Natural killer cell (primary cell): ENCODE results near the gene NAA11. TPM values are rescaled to one million over a fixed set of nuclear protein-coding genes. Genes with fewer than 3 reads are reported as not detected.

Experiments
- ATAC-seq, 3 donors: fragments of 150-1000 bp in 2 of 3; fragments of 200-7000 bp in 1 of 3; cut with Tn5 transposase; 1 replicate in 1 of 3; 2 replicates in 2 of 3; pipeline ENCODE4 v1.10.0; 2021; ENCODE audit warnings: mild to moderate bottlenecking in 2 of 3, moderate library complexity in 2 of 3
- DNase-seq, 2 donors: peaks; one replicate each; pipeline versions ENCODE4 v3.0.0 to v3.0.0-alpha.2; 2013 to 2021; ENCODE audit warnings: mixed read lengths in 1 of 2
- H3K27ac ChIP-seq: one replicate; pipeline ENCODE4 v1.5.1; 2013; ENCODE audit warnings: mild to moderate bottlenecking, low read length
- H3K27me3 ChIP-seq: one replicate; pipeline ENCODE4 v1.6.1; 2013; ENCODE audit warnings: low read length; ENCODE audit not compliant: control insufficient read depth, insufficient read depth
- H3K36me3 ChIP-seq: one replicate; pipeline ENCODE4 v1.6.1; 2013; ENCODE audit warnings: low read length; ENCODE audit not compliant: control insufficient read depth, insufficient read depth
- H3K4me1 ChIP-seq: one replicate; pipeline ENCODE4 v1.6.1; 2013; ENCODE audit warnings: low read length; ENCODE audit not compliant: control insufficient read depth, insufficient read depth
- H3K4me3 ChIP-seq: one replicate; pipeline ENCODE4 v1.5.1; 2013; ENCODE audit warnings: low read length
- H3K9me3 ChIP-seq: one replicate; pipeline ENCODE4 v1.6.1; 2013; ENCODE audit warnings: low read length; ENCODE audit not compliant: control insufficient read depth, insufficient read depth
- H3K27ac Mint-ChIP-seq, 2 donors: one replicate each; pipeline ENCODE4 v1.8.0; 2022; ENCODE audit warnings: mild to moderate bottlenecking in 2 of 2, mixed read lengths in 2 of 2, moderate library complexity in 1 of 2
- H3K27me3 Mint-ChIP-seq, 2 donors: one replicate each; pipeline ENCODE4 v1.8.0; 2022; ENCODE audit warnings: low read depth in 2 of 2, mixed read lengths in 2 of 2
- H3K36me3 Mint-ChIP-seq: one replicate; pipeline ENCODE4 v1.8.0; 2022; ENCODE audit warnings: mixed read lengths
- H3K4me1 Mint-ChIP-seq, 2 donors: one replicate each; pipeline ENCODE4 v1.8.0; 2022; ENCODE audit warnings: mixed read lengths in 2 of 2
- H3K4me3 Mint-ChIP-seq: one replicate; pipeline ENCODE4 v1.8.0; 2022; ENCODE audit warnings: mild to moderate bottlenecking, moderate library complexity, mixed read lengths
- H3K9me3 Mint-ChIP-seq, 2 donors: one replicate each; pipeline ENCODE4 v1.8.0; 2022; ENCODE audit warnings: mixed read lengths in 2 of 2
- WGBS: methylation state at CpG from one replicate; pipeline ENCODE4 v1.1.7; 2013; ENCODE audit warnings: missing lambda C conversion rate; ENCODE audit not compliant: insufficient coverage; 5-methylcytosine and 5-hydroxymethylcytosine counted together
- intact Hi-C: fragments of 100-400 bp; cut with micrococcal nuclease; formaldehyde crosslinking; loops from one replicate; pipeline ENCODE4 v1.14.2; 2022
- total RNA-seq, 4 donors: library from RNA; stranded (reverse); fragments of 120-200 nt in 1 of 4; gene quantifications; one replicate each; pipeline versions ENCODE4 v1.2.3 to v1.2.4, GENCODE V29; 2013 to 2022
- TF ChIP-seq, protein P1 (sequence below): fragments of 200-600 bp; IDR thresholded peaks from one replicate; pipeline ENCODE4 v1.8.0; 2022; ENCODE audit warnings: antibody characterized with exemption

Gene NAA11
- total RNA-seq, 3 donors from 2014 or later (not counting 1 experiment from before 2014, with no cell fraction given), result not detected

DNA sequence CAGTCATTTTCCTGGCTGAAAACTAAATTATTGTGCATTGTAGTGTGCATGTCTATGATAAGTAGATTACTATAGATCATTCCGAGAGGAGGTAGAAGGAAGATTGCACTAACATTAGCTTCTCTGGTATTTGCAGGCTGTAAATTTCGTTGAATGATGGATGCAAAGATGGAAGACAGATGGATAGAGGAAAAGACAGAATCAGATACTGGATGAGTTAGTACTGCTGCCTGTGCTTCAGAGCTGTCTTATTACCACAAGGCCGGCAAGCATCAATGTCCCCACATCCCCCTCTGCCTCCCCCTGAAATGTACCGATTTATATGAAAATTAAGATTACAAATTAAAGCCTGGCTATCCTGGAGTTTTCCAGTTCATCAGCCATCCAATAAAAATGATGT lies 17.7 kb downstream of the NAA11 start:
- Histone ChIP-seq H3K4me3 (no peak overlapping the region), H3K36me3 (no peaks in the 10 kb centered on the region), H3K27me3 (no peaks in the 10 kb centered on the region), H3K27ac (no peak overlapping the region), H3K4me1 (no peaks in the 10 kb centered on the region), H3K9me3 (no peaks in the 10 kb centered on the region)
- H3K27me3 Mint-ChIP-seq, result no peaks in the 10 kb centered on the region
- TF ChIP-seq, protein P1, sequence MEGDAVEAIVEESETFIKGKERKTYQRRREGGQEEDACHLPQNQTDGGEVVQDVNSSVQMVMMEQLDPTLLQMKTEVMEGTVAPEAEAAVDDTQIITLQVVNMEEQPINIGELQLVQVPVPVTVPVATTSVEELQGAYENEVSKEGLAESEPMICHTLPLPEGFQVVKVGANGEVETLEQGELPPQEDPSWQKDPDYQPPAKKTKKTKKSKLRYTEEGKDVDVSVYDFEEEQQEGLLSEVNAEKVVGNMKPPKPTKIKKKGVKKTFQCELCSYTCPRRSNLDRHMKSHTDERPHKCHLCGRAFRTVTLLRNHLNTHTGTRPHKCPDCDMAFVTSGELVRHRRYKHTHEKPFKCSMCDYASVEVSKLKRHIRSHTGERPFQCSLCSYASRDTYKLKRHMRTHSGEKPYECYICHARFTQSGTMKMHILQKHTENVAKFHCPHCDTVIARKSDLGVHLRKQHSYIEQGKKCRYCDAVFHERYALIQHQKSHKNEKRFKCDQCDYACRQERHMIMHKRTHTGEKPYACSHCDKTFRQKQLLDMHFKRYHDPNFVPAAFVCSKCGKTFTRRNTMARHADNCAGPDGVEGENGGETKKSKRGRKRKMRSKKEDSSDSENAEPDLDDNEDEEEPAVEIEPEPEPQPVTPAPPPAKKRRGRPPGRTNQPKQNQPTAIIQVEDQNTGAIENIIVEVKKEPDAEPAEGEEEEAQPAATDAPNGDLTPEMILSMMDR, result no peak
- no peaks in the 10 kb centered on the region for H3K4me1 Mint-ChIP-seq
- intact Hi-C loops, result no loop called here
- ATAC-seq (no peak), DNase-seq (no peak)
- H3K36me3 Mint-ChIP-seq, result no peaks in the 10 kb centered on the region
- 82% methylated on average over 4 of the region's 4 CpGs for WGBS
- peaks cover 5 to 6% of the 10 kb centered on the region in 2 donors for H3K9me3 Mint-ChIP-seq
- no peak overlapping the region for H3K27ac Mint-ChIP-seq
- H3K4me3 Mint-ChIP-seq, result no peak overlapping the region

DNA sequence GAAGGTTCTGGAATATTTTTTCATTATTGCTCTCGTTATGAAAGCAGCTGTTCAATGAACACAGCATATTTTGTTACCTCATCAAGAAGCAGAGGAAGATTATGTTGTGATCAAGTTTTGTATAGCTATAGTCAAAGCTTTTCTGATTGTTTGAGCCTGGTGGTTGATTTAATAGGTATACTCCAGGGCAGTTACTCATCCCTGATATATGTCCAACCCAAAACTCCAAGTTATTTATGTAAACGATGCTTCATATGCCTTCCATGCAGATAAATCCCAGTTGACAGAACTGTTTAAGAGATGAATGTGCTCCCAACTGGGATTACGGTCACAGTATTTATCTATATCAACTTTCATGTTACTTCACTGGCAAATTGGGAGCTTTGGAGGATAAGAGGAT lies 19.1 kb downstream of the NAA11 start:
- no peaks in the 10 kb centered on the region for H3K36me3 Mint-ChIP-seq

DNA sequence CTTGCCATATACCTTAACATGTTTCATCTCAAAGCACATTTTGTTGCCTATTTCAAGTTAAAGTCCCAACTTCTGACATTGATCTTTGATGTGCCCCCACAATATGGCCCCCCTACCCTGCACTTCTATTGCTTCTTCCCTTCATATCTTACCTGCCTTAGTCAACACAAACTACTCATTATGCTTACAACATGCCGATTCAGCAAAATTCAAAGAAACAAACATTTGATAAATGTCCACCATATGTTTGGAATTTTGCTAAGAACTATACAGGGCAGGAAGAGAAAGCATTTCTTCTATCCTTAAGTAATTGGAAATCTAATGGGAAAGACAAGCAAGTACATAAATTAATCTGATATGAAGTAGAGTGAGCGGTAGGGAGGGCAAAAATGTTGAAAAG lies 25.6 kb downstream of the NAA11 start:
- no peak overlapping the region for H3K27ac ChIP-seq
- no peaks in the 10 kb centered on the region for H3K27me3 ChIP-seq
- TF ChIP-seq, protein P1, result no peak
- H3K4me1 Mint-ChIP-seq, result no peaks in the 10 kb centered on the region
- no peak for ATAC-seq
- H3K27ac Mint-ChIP-seq, result no peak overlapping the region
- no peak overlapping the region for H3K4me3 Mint-ChIP-seq
- no peaks in the 10 kb centered on the region for H3K27me3 Mint-ChIP-seq
- no peak overlapping the region for H3K4me3 ChIP-seq
- peaks cover 2% of the 10 kb centered on the region in 2 donors for H3K9me3 Mint-ChIP-seq
- no peak for DNase-seq
- no peaks in the 10 kb centered on the region for H3K4me1 ChIP-seq
- intact Hi-C loops, result no loop called here
- no peaks in the 10 kb centered on the region for H3K36me3 Mint-ChIP-seq
- 80% methylated on average over 2 of the region's 2 CpGs for WGBS
- no peaks in the 10 kb centered on the region for H3K9me3 ChIP-seq
- H3K36me3 ChIP-seq, result no peaks in the 10 kb centered on the region

More for the DNA sequence above, 19.1 kb downstream of the NAA11 start:
- H3K9me3 ChIP-seq, result no peaks in the 10 kb centered on the region
- no peak overlapping the region for H3K4me3 ChIP-seq
- Mint-ChIP-seq H3K4me1 (no peaks in the 10 kb centered on the region), H3K27ac (no peak overlapping the region), H3K27me3 (no peaks in the 10 kb centered on the region), H3K9me3 (peaks cover 5 to 6% of the 10 kb centered on the region in 2 donors), H3K4me3 (no peak overlapping the region)
- ATAC-seq (no peak), DNase-seq (no peak)
- no peaks in the 10 kb centered on the region for H3K4me1 ChIP-seq
- WGBS, result 86% methylated on average over 1 of the region's 3 CpGs
- intact Hi-C loops, result no loop called here
- no peaks in the 10 kb centered on the region for H3K27me3 ChIP-seq
- H3K36me3 ChIP-seq, result no peaks in the 10 kb centered on the region
- TF ChIP-seq, protein P1, result no peak
- H3K27ac ChIP-seq, result no peak overlapping the region

DNA sequence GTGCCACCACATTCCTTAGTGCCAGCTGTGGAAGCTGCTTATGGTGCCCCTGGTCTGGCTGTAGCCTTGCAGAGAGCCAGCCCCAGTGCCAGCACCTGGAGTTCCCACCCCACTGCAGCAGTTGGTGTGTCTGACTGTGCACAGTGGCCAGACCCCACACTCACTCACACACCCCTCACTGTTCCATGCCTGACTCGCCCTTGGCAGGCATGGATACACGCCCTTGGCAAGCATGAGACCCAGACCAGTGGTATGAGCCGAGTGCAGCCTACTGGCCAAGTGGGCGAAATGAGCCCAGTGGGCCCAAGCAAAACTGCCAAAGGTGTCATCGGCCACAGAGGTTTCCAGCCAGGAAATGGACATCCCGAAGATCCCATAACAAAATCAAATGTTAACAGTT lies 27.4 kb downstream of the NAA11 start:
- Mint-ChIP-seq H3K9me3 (peaks cover 2% of the 10 kb centered on the region in 2 donors), H3K4me3 (no peak overlapping the region), H3K27me3 (no peaks in the 10 kb centered on the region), H3K36me3 (no peaks in the 10 kb centered on the region), H3K27ac (no peak overlapping the region), H3K4me1 (no peaks in the 10 kb centered on the region)
- 87% methylated on average over 6 of the region's 6 CpGs for WGBS
- no peak overlapping the region for H3K27ac ChIP-seq
- TF ChIP-seq, protein P1, result no peak
- no peak for DNase-seq
- no peaks in the 10 kb centered on the region for H3K9me3 ChIP-seq
- intact Hi-C loops, result no loop called here
- H3K4me3 ChIP-seq, result no peak overlapping the region
- H3K27me3 ChIP-seq, result no peaks in the 10 kb centered on the region
- no peak for ATAC-seq
- no peaks in the 10 kb centered on the region for H3K4me1 ChIP-seq
- no peaks in the 10 kb centered on the region for H3K36me3 ChIP-seq
